T-cell (primary cell): ENCODE measurements around the gene NAGPA. TPM values are rescaled to one million over a fixed set of nuclear protein-coding genes. Genes with fewer than 3 reads are reported as not detected.

Source experiments
- ATAC-seq, 4 experiments: fragments of 200-7000 bp in 3 of 4; fragments of 150-1000 bp in 1 of 4; cut with Tn5 transposase; replicated peaks in 1 of 4; 1 replicate in 3 of 4; 2 replicates in 1 of 4; pipeline ENCODE4 v1.10.0; 2021; ENCODE audit warnings: moderate library complexity in 3 of 4, mild to moderate bottlenecking in 2 of 4, moderate number of reproducible peaks in 1 of 4
- CTCF ChIA-PET, 2 donors: fragments of 300-600 bp; sonication (Branson Sonifier 250); formaldehyde crosslinking; loops; one replicate each; lab custom pipeline; 2022; ENCODE audit warnings: antibody characterized with exemption in 2 of 2; lab: Charles Lee
- POLR2A ChIA-PET, 2 donors: fragments of 300-600 bp; sonication (Branson Sonifier 250); formaldehyde crosslinking; loops; one replicate each; lab custom pipeline; 2022; ENCODE audit warnings: antibody characterized with exemption in 2 of 2; lab: Charles Lee
- DNase-seq, 35 experiments: peaks; one replicate each; pipeline versions ENCODE4 v3.0.0 to v3.0.0-alpha.2; 2013 to 2023
- H3K27ac ChIP-seq: one replicate; pipeline ENCODE4 v1.5.1; 2013; ENCODE audit warnings: low read length
- H3K27me3 ChIP-seq, 2 experiments: replicated peaks in 1 of 2; 1 replicate in 1 of 2; 2 replicates in 1 of 2; pipeline versions ENCODE4 v1.6.1 to v1.7.0; 2013; ENCODE audit warnings: low read length in 1 of 2, mixed read lengths in 1 of 2; ENCODE audit not compliant: control insufficient read depth in 2 of 2, insufficient read depth in 2 of 2; ENCODE audit errors: extremely low read depth in 1 of 2
- H3K36me3 ChIP-seq, 2 donors: 1 replicate in 1 of 2; 2 replicates in 1 of 2; pipeline versions ENCODE4 v1.6.1 to v1.7.0; 2013; ENCODE audit warnings: low read length in 1 of 2; ENCODE audit not compliant: control insufficient read depth in 2 of 2, insufficient read depth in 1 of 2; ENCODE audit errors: extremely low read depth in 1 of 2
- H3K4me1 ChIP-seq, 2 experiments: 1 replicate in 1 of 2; 2 replicates in 1 of 2; pipeline versions ENCODE4 v1.6.1 to v1.7.0; 2013; ENCODE audit warnings: low read length in 2 of 2, mixed read lengths in 1 of 2; ENCODE audit not compliant: insufficient read depth in 2 of 2, control insufficient read depth in 1 of 2; ENCODE audit errors: extremely low read depth in 1 of 2
- H3K4me3 ChIP-seq, 2 donors: 1 replicate in 1 of 2; 2 replicates in 1 of 2; pipeline versions ENCODE4 v1.5.1 to v1.7.0; 2013; ENCODE audit warnings: mild to moderate bottlenecking in 2 of 2, low read length in 1 of 2, moderate library complexity in 1 of 2; ENCODE audit not compliant: control insufficient read depth in 1 of 2; ENCODE audit errors: extremely low read depth in 1 of 2
- H3K9me3 ChIP-seq: 2 replicates; pipeline ENCODE4 v1.7.0; 2013
- H3K27ac Mint-ChIP-seq, 2 donors: one replicate each; pipeline ENCODE4 v1.8.0; 2020 to 2021; ENCODE audit warnings: mild to moderate bottlenecking in 2 of 2, mixed read lengths in 2 of 2
- H3K27me3 Mint-ChIP-seq, 2 donors: one replicate each; pipeline ENCODE4 v1.8.0; 2021 to 2022; ENCODE audit warnings: mixed read lengths in 2 of 2
- H3K36me3 Mint-ChIP-seq: one replicate; pipeline ENCODE4 v1.8.0; 2021; ENCODE audit warnings: mixed read lengths
- H3K4me1 Mint-ChIP-seq, 3 donors: one replicate each; pipeline ENCODE4 v1.8.0; 2020 to 2022; ENCODE audit warnings: mixed read lengths in 3 of 3, mild to moderate bottlenecking in 1 of 3
- H3K4me3 Mint-ChIP-seq, 3 donors: one replicate each; pipeline ENCODE4 v1.8.0; 2020 to 2022; ENCODE audit warnings: mild to moderate bottlenecking in 3 of 3, mixed read lengths in 3 of 3, moderate library complexity in 3 of 3
- H3K9me3 Mint-ChIP-seq, 3 donors: one replicate each; pipeline ENCODE4 v1.8.0; 2020 to 2022; ENCODE audit warnings: mixed read lengths in 3 of 3
- WGBS: methylation state at CpG from one replicate; pipeline ENCODE4 v1.1.5; 2013; ENCODE audit warnings: missing lambda C conversion rate; ENCODE audit not compliant: insufficient coverage; 5-methylcytosine and 5-hydroxymethylcytosine counted together
- total RNA-seq, 35 experiments: library from RNA in 6 of 35; stranded (reverse) in 6 of 35; fragments of 120-200 nt in 1 of 35; gene quantifications; one replicate each; pipeline versions ENCODE4 v1.2.1 to v1.2.4 and lab custom pipeline; 2013 to 2026

Gene NAGPA
- total RNA-seq, 5 donors from 2014 or later (not counting 1 experiment from before 2014, with no cell fraction given): 26.2 to 33.6 (median 29.7) TPM

- H3K4me3 Mint-ChIP-seq: no peak overlapping the region
- no peak overlapping the region for H3K27ac Mint-ChIP-seq
- H3K4me1 Mint-ChIP-seq: no peaks in the 10 kb centered on the region
- CTCF ChIA-PET: no interaction called here
- peaks cover 0 to 4% of the 10 kb centered on the region in 2 donors for H3K27me3 Mint-ChIP-seq
- Histone ChIP-seq H3K27me3 (peaks cover 0 to 29% of the 10 kb centered on the region in 2 experiments), H3K4me1 (no peaks in the 10 kb centered on the region), H3K9me3 (no peaks in the 10 kb centered on the region), H3K4me3 (no peak overlapping the region), H3K27ac (no peak overlapping the region), H3K36me3 (no peaks in the 10 kb centered on the region)
- ATAC-seq (no peak), DNase-seq (no peak)
- no peaks in the 10 kb centered on the region for H3K9me3 Mint-ChIP-seq
- 86% methylated on average over 5 of the region's 5 CpGs for WGBS
- H3K36me3 Mint-ChIP-seq: no peaks in the 10 kb centered on the region
- POLR2A ChIA-PET: no interaction called here
Measured at GRCh38 chr16:5017678-5017969, 16.1 kb downstream of the NAGPA start.

DNA sequence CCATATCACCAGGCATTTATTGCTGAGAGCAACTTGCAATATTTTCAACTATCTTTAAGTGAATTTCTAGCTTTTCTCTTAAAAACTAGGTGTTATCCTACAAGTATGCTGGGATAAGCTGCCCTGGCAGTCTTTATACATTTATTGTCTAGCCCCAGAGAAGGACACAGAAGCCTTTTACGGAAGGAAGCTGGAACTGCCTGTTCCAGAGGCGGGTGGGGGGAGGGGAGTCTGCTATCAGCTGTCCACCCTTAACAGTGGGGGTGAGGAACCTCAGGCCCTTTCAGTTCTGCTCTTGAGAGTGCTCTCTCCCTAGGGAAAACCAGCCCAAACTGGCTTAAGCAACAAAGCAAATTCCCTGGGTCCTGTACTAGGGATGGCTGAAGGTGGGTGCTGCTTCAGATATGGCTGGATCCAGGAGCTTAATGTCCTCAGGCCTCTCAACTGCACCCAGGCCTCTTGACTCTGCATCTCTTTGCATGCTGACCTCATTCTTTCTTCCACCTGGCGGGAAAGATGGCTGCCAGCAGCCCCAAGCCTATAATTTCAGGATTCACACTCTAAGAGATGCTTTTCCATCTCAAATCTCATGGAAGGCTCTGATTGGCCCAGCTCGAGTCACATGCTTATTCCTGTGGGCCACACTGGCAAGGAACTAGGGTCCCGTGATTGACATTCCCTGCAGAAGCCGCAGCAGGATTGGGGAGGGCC lies 16.6 kb downstream of the NAGPA start:
- Histone ChIP-seq H3K27me3 (peaks cover 0 to 31% of the 10 kb centered on the region in 2 experiments), H3K9me3 (no peaks in the 10 kb centered on the region), H3K36me3 (no peaks in the 10 kb centered on the region), H3K27ac (no peak overlapping the region), H3K4me1 (no peaks in the 10 kb centered on the region), H3K4me3 (no peak overlapping the region)
- H3K4me3 Mint-ChIP-seq: no peak overlapping the region
- H3K36me3 Mint-ChIP-seq: no peaks in the 10 kb centered on the region
- POLR2A ChIA-PET: no interaction called here
- H3K27me3 Mint-ChIP-seq: peaks cover 0 to 4% of the 10 kb centered on the region in 2 donors
- DNase-seq (no peak), ATAC-seq (no peak)
- CTCF ChIA-PET: no interaction called here
- no peak overlapping the region for H3K27ac Mint-ChIP-seq
- no peaks in the 10 kb centered on the region for H3K9me3 Mint-ChIP-seq
- no peaks in the 10 kb centered on the region for H3K4me1 Mint-ChIP-seq
- 72% methylated on average over 4 of the region's 6 CpGs for WGBS

- ATAC-seq: no peak
- Mint-ChIP-seq H3K36me3 (no peaks in the 10 kb centered on the region), H3K27me3 (peaks cover 0 to 4% of the 10 kb centered on the region in 2 donors), H3K4me3 (no peak overlapping the region), H3K27ac (no peak overlapping the region), H3K4me1 (no peaks in the 10 kb centered on the region), H3K9me3 (no peaks in the 10 kb centered on the region)
- ChIA-PET POLR2A (no interaction called here), CTCF (no interaction called here)
- H3K9me3 ChIP-seq: no peaks in the 10 kb centered on the region
- DNase-seq: no peak
- no peak overlapping the region for H3K27ac ChIP-seq
- no peaks in the 10 kb centered on the region for H3K36me3 ChIP-seq
- H3K4me1 ChIP-seq: no peaks in the 10 kb centered on the region
- WGBS: 75% methylated on average over 4 of the region's 4 CpGs
- H3K4me3 ChIP-seq: no peak overlapping the region
- peaks cover 0 to 36% of the 10 kb centered on the region in 2 experiments for H3K27me3 ChIP-seq
Measured at GRCh38 chr16:5015887-5016286, 17.8 kb downstream of the NAGPA start.

DNA sequence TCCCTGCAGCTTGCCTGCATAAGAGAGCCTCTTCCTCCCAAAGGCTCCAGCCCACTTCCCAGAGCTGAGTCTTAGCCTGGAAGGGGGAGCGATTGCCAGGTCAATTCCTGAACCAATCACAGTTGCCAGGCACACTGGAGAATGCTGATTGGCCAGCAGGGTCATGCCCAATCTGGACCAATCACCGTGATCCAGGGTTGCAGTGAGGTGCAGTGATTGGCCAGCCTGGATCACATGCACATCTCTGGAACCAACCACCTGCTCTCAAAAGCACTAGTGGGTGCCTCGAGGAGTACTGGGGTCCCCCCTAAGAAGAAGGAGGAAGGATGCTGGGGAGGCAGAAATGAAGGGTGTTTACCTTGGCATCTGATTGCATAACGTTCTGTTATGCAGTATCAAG lies 18.4 kb downstream of the NAGPA start:
- ChIA-PET CTCF (no interaction called here), POLR2A (no interaction called here)
- peaks cover 0 to 41% of the 10 kb centered on the region in 2 experiments for H3K27me3 ChIP-seq
- H3K36me3 Mint-ChIP-seq: no peaks in the 10 kb centered on the region
- 77% methylated on average over 2 of the region's 4 CpGs for WGBS
- ATAC-seq (no peak), DNase-seq (no peak)
- H3K9me3 Mint-ChIP-seq: no peaks in the 10 kb centered on the region
- H3K27ac Mint-ChIP-seq: no peak overlapping the region
- no peak overlapping the region for H3K4me3 Mint-ChIP-seq
- H3K4me1 Mint-ChIP-seq: no peaks in the 10 kb centered on the region
- no peaks in the 10 kb centered on the region for H3K36me3 ChIP-seq
- no peak overlapping the region for H3K27ac ChIP-seq
- no peaks in the 10 kb centered on the region for H3K9me3 ChIP-seq
- no peaks in the 10 kb centered on the region for H3K4me1 ChIP-seq
- H3K4me3 ChIP-seq: no peak overlapping the region
- peaks cover 3 to 4% of the 10 kb centered on the region in 2 donors for H3K27me3 Mint-ChIP-seq

DNA sequence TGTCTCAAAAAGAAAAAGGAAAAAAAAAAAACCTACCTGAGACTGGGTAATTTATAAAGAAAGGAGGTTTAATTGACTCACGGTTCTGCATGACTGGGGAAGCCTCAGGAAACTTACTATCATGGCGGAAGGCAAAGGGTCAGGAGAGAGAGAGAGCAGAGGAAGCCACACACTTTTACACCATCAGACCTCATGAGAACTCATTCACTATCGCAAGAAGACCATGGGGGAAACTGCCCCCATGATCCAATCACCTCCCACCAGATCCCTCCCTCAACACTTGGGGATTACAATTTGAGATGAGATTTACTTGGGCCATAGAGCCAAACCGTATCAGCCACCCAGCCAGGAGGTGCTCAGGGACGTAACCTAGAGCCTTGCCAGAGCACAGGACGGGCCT lies 20.8 kb downstream of the NAGPA start:
- WGBS: 75% methylated on average over 3 of the region's 6 CpGs
- no peak overlapping the region for H3K4me3 Mint-ChIP-seq
- H3K9me3 Mint-ChIP-seq: no peaks in the 10 kb centered on the region
- Histone ChIP-seq H3K27me3 (peaks cover 0 to 46% of the 10 kb centered on the region in 2 experiments), H3K36me3 (no peaks in the 10 kb centered on the region), H3K4me3 (no peak overlapping the region), H3K4me1 (no peaks in the 10 kb centered on the region), H3K27ac (no peak overlapping the region), H3K9me3 (no peaks in the 10 kb centered on the region)
- H3K27me3 Mint-ChIP-seq: peaks cover 11 to 13% of the 10 kb centered on the region in 2 donors
- ChIA-PET CTCF (no interaction called here), POLR2A (no interaction called here)
- no peak overlapping the region for H3K27ac Mint-ChIP-seq
- no peaks in the 10 kb centered on the region for H3K4me1 Mint-ChIP-seq
- H3K36me3 Mint-ChIP-seq: no peaks in the 10 kb centered on the region
- ATAC-seq (no peak), DNase-seq (no peak)

GRCh38 chr16:5011637-5012036 lies 22.1 kb downstream of the NAGPA start:
- Histone ChIP-seq H3K27me3 (peaks cover 0 to 46% of the 10 kb centered on the region in 2 experiments), H3K9me3 (no peaks in the 10 kb centered on the region), H3K36me3 (no peaks in the 10 kb centered on the region), H3K27ac (no peak overlapping the region), H3K4me1 (no peaks in the 10 kb centered on the region), H3K4me3 (no peak overlapping the region)
- ATAC-seq (no peak), DNase-seq (no peak)
- CTCF ChIA-PET: no interaction called here
- Mint-ChIP-seq H3K9me3 (no peaks in the 10 kb centered on the region), H3K4me1 (no peaks in the 10 kb centered on the region), H3K36me3 (no peaks in the 10 kb centered on the region), H3K27ac (no peak overlapping the region), H3K27me3 (peaks cover 11 to 13% of the 10 kb centered on the region in 2 donors), H3K4me3 (no peak overlapping the region)
- WGBS: 61% methylated on average over 4 of the region's 4 CpGs
- POLR2A ChIA-PET: no interaction called here
